Mesenchymal stem cell (in vitro differentiated cells and primary cell): ENCODE results near the gene UNC5B.

Experiments
- DNase-seq: peaks from one replicate; pipeline ENCODE4 v3.0.0-alpha.2; 2013
- H2AFZ ChIP-seq: one replicate; pipeline ENCODE4 v1.6.1; 2013; ENCODE audit warnings: low read depth, mild to moderate bottlenecking, control low read depth, inconsistent platforms, low read length, moderate library complexity
- H2AK5ac ChIP-seq: 2 replicates; pipeline ENCODE4 v1.6.1; 2013; ENCODE audit warnings: low read length, moderate library complexity, mild to moderate bottlenecking, inconsistent platforms; ENCODE audit not compliant: severe bottlenecking
- H2BK120ac ChIP-seq: one replicate; pipeline ENCODE4 v1.6.1; 2013; ENCODE audit warnings: low read depth, mild to moderate bottlenecking, inconsistent platforms, low read length, moderate library complexity
- H2BK12ac ChIP-seq, 2 experiments: one replicate each; pipeline ENCODE4 v1.6.1; 2013; ENCODE audit warnings: inconsistent platforms in 2 of 2, low read length in 2 of 2, mild to moderate bottlenecking in 2 of 2, moderate library complexity in 2 of 2, control low read depth in 1 of 2
- H2BK15ac ChIP-seq: one replicate; pipeline ENCODE4 v1.6.1; 2013; ENCODE audit warnings: mild to moderate bottlenecking, low read depth, inconsistent platforms; ENCODE audit not compliant: poor library complexity, severe bottlenecking
- H2BK5ac ChIP-seq: 2 replicates; pipeline ENCODE4 v1.6.1; 2013; ENCODE audit warnings: low read depth, mild to moderate bottlenecking, low read length, control low read depth, inconsistent platforms; ENCODE audit not compliant: poor library complexity, severe bottlenecking
- H3K14ac ChIP-seq, 2 experiments: one replicate each; pipeline ENCODE4 v1.6.1; 2013; ENCODE audit warnings: inconsistent platforms in 2 of 2, low read length in 2 of 2, control low read depth in 1 of 2, mild to moderate bottlenecking in 1 of 2, moderate library complexity in 1 of 2
- H3K18ac ChIP-seq, 2 experiments: one replicate each; pipeline ENCODE4 v1.6.1; 2013; ENCODE audit warnings: inconsistent platforms in 2 of 2, low read length in 2 of 2, control low read depth in 1 of 2, low read depth in 1 of 2, mild to moderate bottlenecking in 1 of 2
- H3K23ac ChIP-seq, 2 experiments: one replicate each; pipeline ENCODE4 v1.6.1; 2013; ENCODE audit warnings: inconsistent platforms in 2 of 2, low read length in 2 of 2, mild to moderate bottlenecking in 2 of 2, moderate library complexity in 2 of 2, control low read depth in 1 of 2
- H3K27ac ChIP-seq: 2 replicates; pipeline ENCODE4 v1.5.1; 2013; ENCODE audit warnings: mild to moderate bottlenecking, moderate library complexity, low read length, control low read depth, inconsistent platforms; ENCODE audit not compliant: poor library complexity, severe bottlenecking
- H3K27me3 ChIP-seq, 2 experiments: 2 replicates each; pipeline versions ENCODE4 v1.6.1 to v1.7.0; 2013; ENCODE audit warnings: low read length in 2 of 2, mild to moderate bottlenecking in 2 of 2, moderate library complexity in 2 of 2, control low read depth in 1 of 2, inconsistent platforms in 1 of 2; ENCODE audit not compliant: control insufficient read depth in 1 of 2, insufficient read depth in 1 of 2
- H3K36me3 ChIP-seq, 2 experiments: 2 replicates each; pipeline versions ENCODE4 v1.6.1 to v1.7.0; 2013; ENCODE audit warnings: low read length in 2 of 2, control low read depth in 1 of 2, inconsistent platforms in 1 of 2, low read depth in 1 of 2, mild to moderate bottlenecking in 1 of 2; ENCODE audit not compliant: insufficient read depth in 2 of 2, control insufficient read depth in 1 of 2
- H3K4ac ChIP-seq, 2 experiments: one replicate each; pipeline ENCODE4 v1.6.1; 2013; ENCODE audit warnings: inconsistent platforms in 2 of 2, low read length in 2 of 2, mild to moderate bottlenecking in 2 of 2, moderate library complexity in 2 of 2, control low read depth in 1 of 2, low read depth in 1 of 2
- H3K4me1 ChIP-seq: 2 replicates; pipeline ENCODE4 v1.6.1; 2013; ENCODE audit warnings: low read depth, low read length, control low read depth; ENCODE audit not compliant: control insufficient read depth, insufficient read depth
- H3K4me2 ChIP-seq: 2 replicates; pipeline ENCODE4 v1.6.1; 2013; ENCODE audit warnings: low read length, mild to moderate bottlenecking, inconsistent platforms; ENCODE audit not compliant: poor library complexity, severe bottlenecking
- H3K4me3 ChIP-seq, 2 experiments: 2 replicates each; pipeline versions ENCODE4 v1.5.1 to v1.7.0; 2013; ENCODE audit warnings: low read length in 2 of 2, mild to moderate bottlenecking in 2 of 2, control low read depth in 1 of 2, low read depth in 1 of 2; ENCODE audit not compliant: insufficient read depth in 1 of 2
- H3K79me1 ChIP-seq: replicated peaks from 2 replicates; pipeline ENCODE4 v1.6.1; 2013; ENCODE audit warnings: mild to moderate bottlenecking, control low read depth, low read length, inconsistent platforms; ENCODE audit not compliant: poor library complexity, severe bottlenecking
- H3K9ac ChIP-seq: 2 replicates; pipeline ENCODE4 v1.7.0; 2013; ENCODE audit warnings: mild to moderate bottlenecking, low read length, moderate library complexity
- H3K9me3 ChIP-seq: 2 replicates; pipeline ENCODE4 v1.7.0; 2013; ENCODE audit warnings: mild to moderate bottlenecking, low read length; ENCODE audit not compliant: control insufficient read depth
- H4K8ac ChIP-seq: one replicate; pipeline ENCODE4 v1.6.1; 2013; ENCODE audit warnings: inconsistent platforms, mild to moderate bottlenecking, low read length, moderate library complexity
- H4K91ac ChIP-seq: one replicate; pipeline ENCODE4 v1.6.1; 2013; ENCODE audit warnings: mild to moderate bottlenecking, low read length, inconsistent platforms
- WGBS: methylation state at CpG from one replicate; pipeline ENCODE4 v1.1.7; 2013; ENCODE audit warnings: mixed read lengths; 5-methylcytosine and 5-hydroxymethylcytosine counted together

The UNC5B gene

GRCh38 chr10:71301371-71301916 lies 89.1 kb downstream of the UNC5B start:
- Histone ChIP-seq H3K4me1 (no peaks in the 10 kb centered on the region), H3K14ac (no peak overlapping the region), H2BK5ac (no peak overlapping the region), H2BK15ac (no peak overlapping the region), H4K91ac (no peak overlapping the region), H3K4me2 (no peak overlapping the region), H3K9ac (no peak overlapping the region), H2BK12ac (no peak overlapping the region), H3K27ac (no peak overlapping the region), H3K9me3 (no peaks in the 10 kb centered on the region), H3K23ac (no peak overlapping the region), H3K27me3 (peaks cover 0 to 46% of the 10 kb centered on the region in 2 experiments), H4K8ac (no peak overlapping the region), H3K79me1 (no peaks in the 10 kb centered on the region), H2AFZ (no peak overlapping the region), H3K4ac (no peak overlapping the region), H3K36me3 (peaks cover 0 to 8% of the 10 kb centered on the region in 2 experiments), H2BK120ac (no peak overlapping the region), H2AK5ac (no peak overlapping the region), H3K18ac (no peak overlapping the region), H3K4me3 (no peak overlapping the region)
- 91% methylated on average over 12 of the region's 12 CpGs for WGBS
- DNase-seq = no peak

- Histone ChIP-seq H4K91ac (no peak overlapping the region), H3K27ac (no peak overlapping the region), H3K9ac (no peak overlapping the region), H3K36me3 (peaks cover 0 to 8% of the 10 kb centered on the region in 2 experiments), H4K8ac (no peak overlapping the region), H3K27me3 (peaks cover 0 to 46% of the 10 kb centered on the region in 2 experiments), H2BK12ac (no peak overlapping the region), H3K4me3 (no peak overlapping the region), H2BK5ac (no peak overlapping the region), H3K4me1 (no peaks in the 10 kb centered on the region), H2AK5ac (no peak overlapping the region), H3K9me3 (no peaks in the 10 kb centered on the region), H3K4me2 (no peak overlapping the region), H3K4ac (no peak overlapping the region), H2BK15ac (no peak overlapping the region), H3K18ac (no peak overlapping the region), H3K14ac (no peak overlapping the region), H2AFZ (no peak overlapping the region), H3K79me1 (no peaks in the 10 kb centered on the region), H3K23ac (no peak overlapping the region), H2BK120ac (no peak overlapping the region)
- no peak for DNase-seq
- WGBS = 100% methylated on average over 1 of the region's 4 CpGs
These were observed 90.1 kb downstream of the UNC5B start for GRCh38 chr10:71302451-71302850.

GRCh38 chr10:71302874-71303568 lies 90.7 kb downstream of the UNC5B start:
- Histone ChIP-seq H4K91ac (no peak overlapping the region), H3K9me3 (no peaks in the 10 kb centered on the region), H3K36me3 (peaks cover 0 to 3% of the 10 kb centered on the region in 2 experiments), H3K4me2 (no peak overlapping the region), H4K8ac (no peak overlapping the region), H2AK5ac (no peak overlapping the region), H3K23ac (no peak overlapping the region), H3K4me3 (no peak overlapping the region), H2BK5ac (no peak overlapping the region), H3K79me1 (no peaks in the 10 kb centered on the region), H3K4ac (no peak overlapping the region), H3K14ac (no peak overlapping the region), H2BK120ac (no peak overlapping the region), H3K27ac (no peak overlapping the region), H3K27me3 (peaks cover 0 to 46% of the 10 kb centered on the region in 2 experiments), H2AFZ (no peak overlapping the region), H3K18ac (no peak overlapping the region), H3K4me1 (no peaks in the 10 kb centered on the region), H2BK15ac (no peak overlapping the region), H2BK12ac (no peak overlapping the region), H3K9ac (no peak overlapping the region)
- 70% methylated on average over 8 of the region's 8 CpGs for WGBS
- peak; percentile 67 for DNase-seq

GRCh38 chr10:71303569-71303907 lies 91.2 kb downstream of the UNC5B start:
- no peak overlapping the region for H2BK15ac ChIP-seq
- H3K27me3 ChIP-seq = peaks cover 0 to 51% of the 10 kb centered on the region in 2 experiments
- no peak for DNase-seq
- H3K14ac ChIP-seq = no peak overlapping the region
- H3K27ac ChIP-seq = no peak overlapping the region
- no peak overlapping the region for H4K91ac ChIP-seq
- H3K4me1 ChIP-seq = no peaks in the 10 kb centered on the region
- 67% methylated on average over 1 of the region's 1 CpG for WGBS
- H3K79me1 ChIP-seq = no peaks in the 10 kb centered on the region
- no peak overlapping the region for H2BK12ac ChIP-seq
- no peak overlapping the region for H2AK5ac ChIP-seq
- no peak overlapping the region for H3K4me3 ChIP-seq
- no peak overlapping the region for H2AFZ ChIP-seq
- no peak overlapping the region for H4K8ac ChIP-seq
- H3K36me3 ChIP-seq = no peaks in the 10 kb centered on the region
- no peaks in the 10 kb centered on the region for H3K9me3 ChIP-seq
- H3K18ac ChIP-seq = no peak overlapping the region
- H2BK120ac ChIP-seq = no peak overlapping the region
- H3K23ac ChIP-seq = no peak overlapping the region
- H3K9ac ChIP-seq = no peak overlapping the region
- no peak overlapping the region for H3K4me2 ChIP-seq
- no peak overlapping the region for H3K4ac ChIP-seq
- no peak overlapping the region for H2BK5ac ChIP-seq
